ENCODE results near the gene KLHL29.

KLHL29 gene

GRCh38 chr2:23373666-23374065 is 11.3 kb upstream of the KLHL29 start:
- no peak overlapping the region for H3K27ac ChIP-seq
- no peak for TF ChIP-seq ZFX (IDR thresholded peaks at IDR 0.05)
- TF ChIP-seq CTCF (conservative IDR thresholded peaks at IDR 0.05): no peak

- TF ChIP-seq ZFX (IDR thresholded peaks at IDR 0.05): no peak
Measured at GRCh38 chr2:23375448-23375847, 9.5 kb upstream of the KLHL29 start.

DNA sequence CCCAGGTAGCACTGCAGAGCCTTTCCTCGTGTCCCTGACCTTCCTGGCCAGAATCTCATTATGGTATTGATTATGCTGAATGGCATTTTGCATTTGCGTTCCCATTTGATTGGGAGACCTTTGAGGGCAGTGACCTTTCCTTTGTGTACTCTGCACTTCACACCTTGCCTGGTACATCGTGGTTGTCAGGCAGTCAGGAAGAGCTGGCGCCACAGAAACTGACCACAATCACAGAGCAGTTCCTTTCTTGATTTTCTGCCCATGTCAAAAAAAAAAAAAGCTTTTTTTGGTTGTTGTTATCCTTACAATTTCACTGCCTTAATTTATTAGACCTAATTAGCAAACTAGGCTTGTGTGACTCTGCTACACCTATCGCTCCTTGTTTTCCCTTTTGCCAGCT is 8.9 kb upstream of the KLHL29 start:
- TF ChIP-seq ZFX (IDR thresholded peaks at IDR 0.05) (no peak), CTCF (conservative IDR thresholded peaks at IDR 0.05) (no peak)

More at GRCh38 chr2:23375448-23375847, 9.5 kb upstream of the KLHL29 start:
- H3K27ac ChIP-seq: no peak overlapping the region

DNA sequence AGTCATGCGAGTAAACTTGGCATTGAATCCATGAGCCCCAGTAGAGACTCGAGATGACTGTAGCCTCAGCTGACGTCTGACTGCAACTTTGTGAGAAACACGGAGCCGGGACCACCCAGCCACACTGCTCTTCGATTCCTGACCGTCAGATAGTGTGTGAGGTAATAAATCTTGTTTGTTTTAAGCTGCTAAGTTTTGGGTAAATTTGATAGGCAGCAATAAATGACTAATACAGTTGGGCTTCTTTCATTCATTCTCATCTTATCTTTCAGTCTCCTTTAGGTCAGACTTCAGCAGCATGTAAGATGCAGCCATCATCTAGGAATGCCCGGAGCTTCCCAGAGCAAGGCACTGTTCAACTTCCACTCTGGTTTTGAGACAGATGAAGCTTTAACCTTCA is 8.0 kb upstream of the KLHL29 start:
- TF ChIP-seq ZFX (IDR thresholded peaks at IDR 0.05): no peak
- TF ChIP-seq CTCF (conservative IDR thresholded peaks at IDR 0.05): no peak

More for the DNA sequence above, 8.9 kb upstream of the KLHL29 start:
- H3K27ac ChIP-seq: no peak overlapping the region

GRCh38 chr2:23377771-23378170 is 7.2 kb upstream of the KLHL29 start:
- TF ChIP-seq CTCF (conservative IDR thresholded peaks at IDR 0.05) (no peak), ZFX (IDR thresholded peaks at IDR 0.05) (no peak)
- no peak overlapping the region for H3K27ac ChIP-seq

More for the DNA sequence above, 8.0 kb upstream of the KLHL29 start:
- H3K27ac ChIP-seq: no peak overlapping the region

- TF ChIP-seq CTCF (conservative IDR thresholded peaks at IDR 0.05): no peak
- TF ChIP-seq ZFX (IDR thresholded peaks at IDR 0.05): no peak
- H3K27ac ChIP-seq: no peak overlapping the region
Measured at GRCh38 chr2:23378496-23378895, 6.5 kb upstream of the KLHL29 start.

DNA sequence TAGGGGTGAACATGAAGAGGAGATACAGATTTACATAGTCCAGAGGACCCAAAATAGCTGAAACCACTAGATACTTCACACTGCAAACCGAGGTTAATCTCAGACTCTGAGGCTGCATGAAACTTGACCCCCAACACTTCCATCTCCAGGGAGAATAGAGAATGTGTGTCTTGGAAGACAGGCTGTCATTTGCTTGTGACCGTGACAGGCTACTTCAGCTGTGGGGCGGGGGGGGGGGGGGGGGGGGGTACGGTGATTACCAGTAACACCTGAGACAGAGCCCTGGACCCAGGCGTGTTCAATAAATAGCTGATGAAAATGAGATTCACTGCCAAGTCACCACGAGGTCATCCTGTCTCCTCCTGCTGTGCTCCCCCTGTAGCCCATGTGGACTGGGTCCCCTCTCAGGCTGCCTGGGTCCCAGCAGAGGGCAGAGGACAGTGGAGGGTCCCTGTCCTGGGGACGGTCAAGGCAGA is 5.7 kb upstream of the KLHL29 start:
- no peak overlapping the region for H3K27ac ChIP-seq
- TF ChIP-seq ZFX (IDR thresholded peaks at IDR 0.05) (no peak), CTCF (conservative IDR thresholded peaks at IDR 0.05) (no peak)

GRCh38 chr2:23380562-23381065 is 4.4 kb upstream of the KLHL29 start:
- no peak overlapping the region for H3K27ac ChIP-seq
- TF ChIP-seq CTCF (conservative IDR thresholded peaks at IDR 0.05): no peak
- no peak for TF ChIP-seq ZFX (IDR thresholded peaks at IDR 0.05)
